DND-41 (cell line): ENCODE results near the gene LAMP1.

Experiments
- EZH2 ChIP-seq: IDR thresholded peaks from 3 replicates; pipeline ENCODE4 v1.6.1; 2012; ENCODE audit warnings: borderline replicate concordance, low read depth, mild to moderate bottlenecking, moderate library complexity, low read length, inconsistent platforms; ENCODE audit not compliant: severe bottlenecking
- TF ChIP-seq, protein P1 (sequence below): IDR thresholded peaks from 2 replicates; pipeline ENCODE4 v1.5.1; 2012; ENCODE audit warnings: borderline replicate concordance, low read length, moderate library complexity, mild to moderate bottlenecking; ENCODE audit not compliant: poor library complexity, severe bottlenecking; ENCODE audit errors: extremely low read depth

DNA sequence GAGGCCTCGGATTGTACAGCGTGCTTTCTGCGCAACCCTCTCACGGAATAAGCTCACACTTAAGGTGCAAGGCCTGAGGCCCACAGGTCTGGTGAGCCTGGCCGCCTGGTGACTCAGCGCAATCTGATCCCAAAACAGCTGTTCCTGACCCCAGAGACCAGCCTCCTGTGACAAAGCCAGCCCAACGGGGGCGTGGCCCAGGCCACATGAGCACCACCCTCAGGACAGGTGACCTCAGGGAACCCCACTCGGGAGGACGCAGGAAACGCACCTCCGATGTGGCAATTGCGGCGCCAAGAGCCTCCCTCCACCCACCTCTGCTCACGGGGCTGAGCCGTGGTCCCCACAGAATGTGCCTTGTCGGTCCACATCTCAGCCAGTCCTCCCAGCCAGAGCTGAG lies 40.5 kb downstream of the LAMP1 start:
- TF ChIP-seq, protein P1, sequence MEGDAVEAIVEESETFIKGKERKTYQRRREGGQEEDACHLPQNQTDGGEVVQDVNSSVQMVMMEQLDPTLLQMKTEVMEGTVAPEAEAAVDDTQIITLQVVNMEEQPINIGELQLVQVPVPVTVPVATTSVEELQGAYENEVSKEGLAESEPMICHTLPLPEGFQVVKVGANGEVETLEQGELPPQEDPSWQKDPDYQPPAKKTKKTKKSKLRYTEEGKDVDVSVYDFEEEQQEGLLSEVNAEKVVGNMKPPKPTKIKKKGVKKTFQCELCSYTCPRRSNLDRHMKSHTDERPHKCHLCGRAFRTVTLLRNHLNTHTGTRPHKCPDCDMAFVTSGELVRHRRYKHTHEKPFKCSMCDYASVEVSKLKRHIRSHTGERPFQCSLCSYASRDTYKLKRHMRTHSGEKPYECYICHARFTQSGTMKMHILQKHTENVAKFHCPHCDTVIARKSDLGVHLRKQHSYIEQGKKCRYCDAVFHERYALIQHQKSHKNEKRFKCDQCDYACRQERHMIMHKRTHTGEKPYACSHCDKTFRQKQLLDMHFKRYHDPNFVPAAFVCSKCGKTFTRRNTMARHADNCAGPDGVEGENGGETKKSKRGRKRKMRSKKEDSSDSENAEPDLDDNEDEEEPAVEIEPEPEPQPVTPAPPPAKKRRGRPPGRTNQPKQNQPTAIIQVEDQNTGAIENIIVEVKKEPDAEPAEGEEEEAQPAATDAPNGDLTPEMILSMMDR = no peak
- no peak for TF ChIP-seq EZH2
